ACC112 (cell line): ENCODE data around the gene DYNLRB2.
A peak's percentile ranks its signal among the peaks of the same experiment; 100 is the strongest.

Experiments
- H2AFZ ChIP-seq: fragments of 200-600 bp; sonication (generic); one replicate; pipeline ENCODE4 v1.6.0; 2017; ENCODE audit warnings: antibody characterized with exemption, low read length; ENCODE audit not compliant: unreplicated experiment
- H3K27ac ChIP-seq: fragments of 200-600 bp; sonication (generic); 2 replicates; pipeline ENCODE4 v1.5.1; 2014; ENCODE audit warnings: low read depth, mild to moderate bottlenecking, antibody characterized with exemption, low read length, moderate library complexity
- H3K27me3 ChIP-seq: fragments of 200-600 bp; sonication (generic); 2 replicates; pipeline ENCODE4 v1.6.1; 2014; ENCODE audit warnings: mild to moderate bottlenecking, antibody characterized with exemption, low read length, moderate library complexity, mixed read lengths; ENCODE audit not compliant: insufficient read depth
- H3K36me3 ChIP-seq: fragments of 200-600 bp; sonication (generic); 2 replicates; pipeline ENCODE4 v1.6.1; 2016; ENCODE audit warnings: mild to moderate bottlenecking, antibody characterized with exemption, low read length, moderate library complexity, mixed read lengths; ENCODE audit not compliant: insufficient read depth
- H3K4me1 ChIP-seq: fragments of 200-600 bp; sonication (generic); one replicate; pipeline ENCODE4 v1.6.1; 2016; ENCODE audit warnings: low read length, mixed read lengths; ENCODE audit not compliant: insufficient read depth, unreplicated experiment, control insufficient read depth
- H3K4me3 ChIP-seq: fragments of 200-600 bp; sonication (generic); 2 replicates; pipeline ENCODE4 v1.5.1; 2014; ENCODE audit warnings: mild to moderate bottlenecking, low read depth, low read length
- H3K79me2 ChIP-seq: fragments of 200-600 bp; sonication (generic); one replicate; pipeline ENCODE4 v1.6.0; 2016; ENCODE audit warnings: low read length; ENCODE audit not compliant: control insufficient read depth, unreplicated experiment, insufficient read depth

Gene DYNLRB2

DNA sequence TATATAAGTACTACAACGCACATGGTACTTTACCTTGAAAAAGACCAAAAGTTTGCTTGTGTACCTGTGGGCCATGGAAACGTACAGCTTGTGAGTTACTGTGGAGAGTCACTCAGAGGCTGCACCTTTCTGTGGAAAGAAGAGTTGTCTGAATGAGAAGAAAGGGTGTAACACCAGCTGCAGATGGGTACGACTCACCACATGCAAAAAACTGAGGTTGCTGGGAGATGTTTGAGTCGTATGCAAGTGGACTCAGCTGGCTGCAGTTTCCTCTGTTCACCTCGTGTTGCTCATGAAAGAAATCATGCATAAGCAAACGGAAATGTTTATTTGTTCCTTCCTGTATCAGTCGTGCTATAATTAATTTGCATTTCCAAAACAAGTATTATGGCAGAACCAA, 22.4 kb upstream of the DYNLRB2 start:
- no peaks in the 10 kb centered on the region for H3K79me2 ChIP-seq
- H3K36me3 ChIP-seq: no peaks in the 10 kb centered on the region
- peaks cover 33% of the 10 kb centered on the region for H3K27me3 ChIP-seq
- no peak overlapping the region for H2AFZ ChIP-seq
- no peak overlapping the region for H3K4me3 ChIP-seq
- H3K27ac ChIP-seq: no peak overlapping the region
- H3K4me1 ChIP-seq: no peaks in the 10 kb centered on the region

DNA sequence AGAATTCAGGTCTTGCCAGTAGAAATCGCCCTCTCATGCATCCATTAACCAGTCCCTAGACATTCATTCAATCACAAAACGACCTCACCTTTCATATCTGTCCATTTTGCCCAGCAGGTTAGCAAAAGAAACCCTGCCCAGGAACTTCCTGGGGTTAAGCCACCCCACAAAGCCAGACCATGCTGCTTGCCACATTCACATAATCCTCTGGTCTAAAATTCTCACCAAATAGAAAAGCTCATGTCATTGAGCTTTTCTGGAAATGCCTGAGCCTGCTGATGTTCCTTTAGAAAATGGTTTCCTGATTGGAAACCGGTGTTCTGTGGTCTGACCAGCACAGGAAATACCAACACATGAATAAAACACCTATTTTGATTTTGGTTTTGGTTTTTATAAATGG, 21.6 kb upstream of the DYNLRB2 start:
- Histone ChIP-seq H2AFZ (no peak overlapping the region), H3K27ac (no peak overlapping the region), H3K79me2 (no peaks in the 10 kb centered on the region), H3K36me3 (no peaks in the 10 kb centered on the region), H3K4me1 (no peaks in the 10 kb centered on the region), H3K27me3 (peaks cover 25% of the 10 kb centered on the region), H3K4me3 (no peak overlapping the region)

DNA sequence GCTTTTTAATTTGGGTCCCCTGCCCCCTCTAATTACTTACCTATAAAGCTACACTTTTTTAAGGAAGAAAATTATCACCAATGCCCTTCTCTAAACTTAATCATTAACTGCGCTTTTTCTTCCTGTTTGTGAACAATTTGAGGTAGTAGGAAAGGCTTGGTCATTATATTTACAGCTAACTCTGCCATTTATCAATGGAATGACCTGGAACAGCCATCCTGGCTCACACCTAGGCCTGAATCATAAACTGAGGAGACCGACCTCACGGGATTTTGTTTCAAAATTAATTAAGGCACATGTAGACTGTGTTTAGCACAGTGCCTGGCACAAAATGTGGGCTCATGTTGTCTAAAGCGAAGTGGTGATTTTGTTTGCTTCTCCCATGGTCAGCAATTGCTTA, 15.4 kb upstream of the DYNLRB2 start:
- H3K4me3 ChIP-seq: no peak overlapping the region
- H3K79me2 ChIP-seq: no peaks in the 10 kb centered on the region
- H3K4me1 ChIP-seq: no peaks in the 10 kb centered on the region
- H3K27me3 ChIP-seq: 0 out of 2 replicates have a peak, but pooled peaks cover 4% of the 10 kb centered on the region
- no peak overlapping the region for H2AFZ ChIP-seq
- no peak overlapping the region for H3K27ac ChIP-seq
- no peaks in the 10 kb centered on the region for H3K36me3 ChIP-seq

DNA sequence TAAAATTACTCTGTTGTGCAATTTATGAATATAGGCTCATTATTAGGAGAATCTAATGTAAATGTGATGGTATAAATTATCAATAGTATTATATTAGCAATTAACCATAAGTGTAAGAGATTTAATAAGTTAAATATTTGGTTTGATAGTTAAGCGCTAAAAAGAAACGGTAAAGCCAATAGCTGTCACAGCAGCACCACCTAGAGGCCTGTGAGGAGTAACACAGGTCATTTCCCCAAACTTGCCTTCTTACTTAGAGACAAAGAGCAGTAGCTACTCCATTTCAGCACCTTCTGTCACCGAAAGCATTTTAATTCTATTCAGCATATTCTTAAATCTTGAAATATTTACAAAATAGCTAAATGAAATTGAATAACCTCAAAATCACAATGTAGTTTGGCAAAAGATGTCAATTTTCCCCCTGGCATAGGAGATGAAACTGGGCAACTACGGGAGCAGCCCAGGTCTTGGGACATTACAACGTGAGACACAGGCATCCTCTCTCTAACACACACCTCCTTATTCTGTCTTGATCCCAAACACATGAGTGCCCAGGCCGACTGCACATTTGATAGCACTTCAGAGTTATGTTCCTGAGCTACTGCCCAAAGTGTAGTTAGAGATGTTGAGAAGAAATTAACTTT, 14.3 kb upstream of the DYNLRB2 start:
- Histone ChIP-seq H3K27me3 (0 out of 2 replicates have a peak, but pooled peaks cover 4% of the 10 kb centered on the region), H3K27ac (no peak overlapping the region), H3K79me2 (no peaks in the 10 kb centered on the region), H2AFZ (no peak overlapping the region), H3K4me1 (no peaks in the 10 kb centered on the region), H3K4me3 (no peak overlapping the region), H3K36me3 (no peaks in the 10 kb centered on the region)

DNA sequence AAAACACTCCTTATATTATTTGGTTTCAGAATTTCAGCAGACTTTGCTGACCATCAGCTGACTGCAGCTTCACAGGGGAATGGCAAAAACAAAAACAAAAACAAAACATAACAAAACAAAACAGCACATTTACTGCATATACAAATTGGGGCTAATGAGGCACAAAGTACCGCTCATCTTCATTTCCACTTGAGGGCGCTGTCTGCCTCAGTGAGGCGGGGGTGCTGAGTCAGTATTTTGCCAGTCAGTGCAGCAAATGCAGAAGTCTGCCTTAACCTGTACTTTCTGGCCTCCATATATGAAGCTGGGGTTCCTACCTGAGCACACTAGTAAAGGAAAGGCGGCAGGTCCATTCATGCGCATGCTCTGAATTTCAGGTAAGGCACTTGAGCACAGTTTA, 13.5 kb upstream of the DYNLRB2 start:
- H3K4me1 ChIP-seq: no peaks in the 10 kb centered on the region
- H2AFZ ChIP-seq: no peak overlapping the region
- H3K79me2 ChIP-seq: no peaks in the 10 kb centered on the region
- no peaks in the 10 kb centered on the region for H3K36me3 ChIP-seq
- H3K4me3 ChIP-seq: no peak overlapping the region
- H3K27me3 ChIP-seq: 0 out of 2 replicates have a peak, but pooled peaks cover 4% of the 10 kb centered on the region
- no peak overlapping the region for H3K27ac ChIP-seq

DNA sequence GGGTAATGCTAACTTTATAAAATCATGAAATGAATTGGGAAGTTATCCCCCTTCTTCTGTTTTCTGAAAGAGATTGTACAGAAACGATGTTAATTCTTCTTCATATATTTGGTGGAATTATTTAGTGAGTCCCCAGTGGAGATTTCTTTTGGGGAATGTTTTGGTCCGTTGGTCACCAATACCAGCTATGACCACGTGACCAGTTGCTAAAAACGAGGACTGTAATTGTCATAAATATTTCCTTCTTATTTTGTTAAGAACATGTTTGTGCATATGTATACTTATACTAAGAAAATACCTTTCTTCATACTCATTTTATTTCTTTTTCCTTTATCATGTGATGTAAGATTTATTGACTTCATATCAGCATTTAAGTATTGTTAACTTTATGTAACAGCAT, 10.3 kb upstream of the DYNLRB2 start:
- no peaks in the 10 kb centered on the region for H3K4me1 ChIP-seq
- peaks cover 13% of the 10 kb centered on the region; the same call in 1 of the 2 replicates for H3K27me3 ChIP-seq
- no peaks in the 10 kb centered on the region for H3K79me2 ChIP-seq
- H3K36me3 ChIP-seq: no peaks in the 10 kb centered on the region
- H3K4me3 ChIP-seq: no peak overlapping the region
- no peak overlapping the region for H2AFZ ChIP-seq
- H3K27ac ChIP-seq: no peak overlapping the region

DNA sequence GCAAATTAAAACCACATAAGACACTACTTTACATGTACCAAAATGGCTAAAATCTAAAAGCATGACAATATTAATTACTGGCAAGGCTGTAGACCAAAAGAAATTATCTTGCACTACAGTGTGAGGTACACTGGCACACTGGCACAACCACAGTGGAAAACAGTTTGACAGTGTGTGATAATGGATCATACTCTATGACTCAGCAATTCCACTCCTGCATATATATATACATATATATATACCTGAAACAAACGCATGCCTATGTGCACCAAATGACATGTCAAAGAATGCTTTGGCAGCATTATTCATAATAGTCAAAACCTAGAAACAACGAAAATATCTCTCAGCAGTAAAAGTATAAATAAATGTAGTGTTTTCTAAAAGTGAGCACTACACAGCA, 4.6 kb upstream of the DYNLRB2 start:
- Histone ChIP-seq H3K79me2 (no peaks in the 10 kb centered on the region), H3K27ac (no peak overlapping the region), H3K4me1 (no peaks in the 10 kb centered on the region), H3K4me3 (no peak overlapping the region), H3K36me3 (no peaks in the 10 kb centered on the region), H2AFZ (no peak overlapping the region), H3K27me3 (peaks cover 13% of the 10 kb centered on the region; the same call in 1 of the 2 replicates)

DNA sequence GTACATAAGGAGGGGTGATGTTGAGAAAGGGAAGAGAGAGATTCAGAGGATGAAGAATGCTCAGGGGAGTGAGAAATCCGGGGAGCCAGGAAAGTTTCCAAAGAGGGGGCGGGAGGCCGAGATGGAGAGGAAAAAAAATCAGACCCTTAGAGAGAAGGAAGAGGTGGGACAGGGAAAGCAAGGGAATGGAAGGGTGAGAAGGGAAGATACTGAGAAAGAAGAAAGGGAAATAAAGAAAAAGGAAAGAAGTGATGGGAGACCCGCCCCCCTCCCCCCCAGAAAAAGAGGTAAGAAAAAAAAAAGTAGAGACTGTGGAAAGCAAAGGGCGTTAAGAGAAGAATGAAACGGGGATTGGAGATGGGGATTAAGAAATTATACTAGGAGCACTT, 507 bp downstream of the DYNLRB2 start:
- H3K27ac ChIP-seq: no peak overlapping the region
- peak overlapping the region; percentile 86 for H2AFZ ChIP-seq

DNA sequence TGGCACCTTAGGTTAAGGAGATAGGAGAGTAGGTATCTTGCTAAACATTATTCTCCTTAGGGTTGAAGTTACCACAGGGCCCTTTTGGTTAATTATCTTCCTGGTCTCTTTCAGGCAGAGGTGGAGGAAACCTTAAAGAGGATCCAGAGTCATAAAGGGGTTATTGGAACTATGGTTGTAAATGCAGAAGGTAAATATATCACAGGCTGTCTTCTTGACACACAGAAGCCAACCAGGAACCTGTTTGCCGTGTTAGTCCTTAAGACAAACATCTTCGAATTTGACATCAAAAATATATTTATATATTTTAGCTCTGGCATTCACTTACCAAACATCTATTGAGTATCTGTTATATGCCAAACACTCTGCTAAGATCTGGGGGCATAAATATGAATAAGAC, 2.4 kb downstream of the DYNLRB2 start:
- no peaks in the 10 kb centered on the region for H3K36me3 ChIP-seq
- no peak overlapping the region for H2AFZ ChIP-seq
- H3K27me3 ChIP-seq: 0 out of 2 replicates have a peak, but pooled peaks cover 2% of the 10 kb centered on the region
- no peaks in the 10 kb centered on the region for H3K4me1 ChIP-seq
- H3K4me3 ChIP-seq: no peak overlapping the region
- no peak overlapping the region for H3K27ac ChIP-seq
- H3K79me2 ChIP-seq: no peaks in the 10 kb centered on the region

More for the DNA sequence above, 507 bp downstream of the DYNLRB2 start:
- no peaks in the 10 kb centered on the region for H3K4me1 ChIP-seq
- H3K36me3 ChIP-seq: no peaks in the 10 kb centered on the region
- peak overlapping the region; percentile 91 for H3K4me3 ChIP-seq
- H3K27me3 ChIP-seq: no peaks in the 10 kb centered on the region
- no peaks in the 10 kb centered on the region for H3K79me2 ChIP-seq

DNA sequence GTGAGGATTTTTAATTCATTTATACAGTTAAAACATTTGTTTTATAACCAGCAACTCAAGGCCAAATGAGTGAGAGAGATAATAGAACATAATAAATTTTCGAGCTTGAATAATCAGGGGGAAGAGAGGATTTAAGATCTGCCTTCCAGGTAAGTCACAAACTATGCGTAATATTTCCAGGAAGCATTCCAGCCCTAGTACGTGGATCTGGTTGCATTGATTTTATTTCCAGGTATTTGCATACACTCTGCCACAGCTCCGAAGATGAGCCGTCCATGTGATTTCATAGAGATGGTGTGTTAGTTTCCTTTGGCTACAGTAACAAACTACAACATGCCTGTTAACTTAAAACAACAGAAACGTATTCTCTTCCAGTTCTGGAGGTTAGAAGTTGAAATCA, 3.5 kb downstream of the DYNLRB2 start:
- Histone ChIP-seq H3K4me1 (no peaks in the 10 kb centered on the region), H3K79me2 (no peaks in the 10 kb centered on the region), H3K36me3 (no peaks in the 10 kb centered on the region), H3K27me3 (0 out of 2 replicates have a peak, but pooled peaks cover 2% of the 10 kb centered on the region), H3K4me3 (no peak overlapping the region), H2AFZ (no peak overlapping the region), H3K27ac (no peak overlapping the region)

DNA sequence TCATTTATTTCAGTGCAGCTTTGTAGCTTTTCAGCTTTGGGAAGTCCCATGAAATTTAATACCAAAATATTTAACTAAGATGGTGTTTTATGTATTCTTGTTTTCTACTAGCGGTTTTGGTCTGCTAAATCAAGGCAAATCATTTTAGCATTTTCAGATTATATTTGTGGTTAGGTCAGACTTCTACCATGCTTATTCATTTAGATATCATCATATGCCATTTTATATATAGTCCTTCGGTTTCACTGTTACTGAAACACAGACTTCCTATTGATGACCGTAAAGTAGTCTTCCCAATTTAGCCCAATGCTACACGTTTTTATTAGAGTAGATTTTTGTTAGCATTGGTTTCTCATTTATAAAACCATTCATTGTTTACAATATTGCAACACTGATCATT, 5.5 kb downstream of the DYNLRB2 start:
- Histone ChIP-seq H3K4me1 (peaks cover 6% of the 10 kb centered on the region), H3K4me3 (no peak overlapping the region), H3K27me3 (0 out of 2 replicates have a peak, but pooled peaks cover 2% of the 10 kb centered on the region), H3K36me3 (no peaks in the 10 kb centered on the region), H2AFZ (no peak overlapping the region), H3K27ac (no peak overlapping the region), H3K79me2 (no peaks in the 10 kb centered on the region)
